Hepatocyte (in vitro differentiated cells): ENCODE measurements around the gene SLC5A4. TPM values are rescaled to one million over a fixed set of nuclear protein-coding genes. Genes with fewer than 3 reads are reported as not detected.
A peak's percentile ranks its signal among the peaks of the same experiment; 100 is the strongest.
"Not testable (repeated sequence)": the region's sequence is repeated elsewhere in the genome, so short reads cannot be mapped to it uniquely, and the experiment has no call there.

Source experiments
- DNase-seq: peaks from one replicate; pipeline ENCODE4 v3.0.0-alpha.2; 2016; ENCODE audit warnings: low spot score
- H2AFZ ChIP-seq: fragments of 200-600 bp; sonication (generic); 2 replicates; pipeline ENCODE4 v1.6.0; 2016; ENCODE audit warnings: antibody characterized with exemption, mild to moderate bottlenecking
- H3K27ac ChIP-seq: fragments of 200-600 bp; sonication (generic); 2 replicates; pipeline ENCODE4 v1.5.1; 2016; ENCODE audit warnings: mild to moderate bottlenecking
- H3K27me3 ChIP-seq: fragments of 200-600 bp; sonication (generic); 2 replicates; pipeline ENCODE4 v1.6.1; 2016
- H3K36me3 ChIP-seq: fragments of 200-600 bp; sonication (generic); replicated peaks from 2 replicates; pipeline ENCODE4 v1.5.1; 2016; ENCODE audit warnings: low read depth; ENCODE audit not compliant: insufficient read depth
- H3K4me1 ChIP-seq: fragments of 200-600 bp; sonication (generic); 2 replicates; pipeline ENCODE4 v1.5.1; 2016; ENCODE audit warnings: mild to moderate bottlenecking, moderate library complexity; ENCODE audit not compliant: insufficient read depth
- H3K4me2 ChIP-seq: fragments of 200-600 bp; sonication (generic); 2 replicates; pipeline ENCODE4 v1.6.0; 2016
- H3K4me3 ChIP-seq: fragments of 200-600 bp; sonication (generic); 2 replicates; pipeline ENCODE4 v1.5.1; 2016; ENCODE audit warnings: mild to moderate bottlenecking
- H3K79me2 ChIP-seq: fragments of 200-600 bp; sonication (generic); 2 replicates; pipeline ENCODE4 v1.6.0; 2017; ENCODE audit warnings: mild to moderate bottlenecking
- H3K9me2 ChIP-seq: fragments of 200-600 bp; sonication (generic); replicated peaks from 2 replicates; pipeline ENCODE4 v1.6.0; 2017; ENCODE audit warnings: mild to moderate bottlenecking; ENCODE audit not compliant: insufficient read depth
- H3K9me3 ChIP-seq: fragments of 200-600 bp; sonication (generic); 2 replicates; pipeline ENCODE4 v1.5.1; 2016; ENCODE audit warnings: low read depth, mild to moderate bottlenecking
- H4K20me1 ChIP-seq: fragments of 200-600 bp; sonication (generic); 2 replicates; pipeline ENCODE4 v1.6.0; 2016; ENCODE audit warnings: mild to moderate bottlenecking; ENCODE audit not compliant: insufficient read depth, poor library complexity, severe bottlenecking
- EZH2 ChIP-seq: fragments of 200-600 bp; sonication (generic); IDR thresholded peaks from 2 replicates; pipeline ENCODE4 v1.6.1; 2016; ENCODE audit warnings: antibody characterized with exemption, mild to moderate bottlenecking, borderline replicate concordance
- EZH2phosphoT487 ChIP-seq: fragments of 200-600 bp; sonication (generic); IDR thresholded peaks from one replicate; pipeline ENCODE4 v1.6.1; 2018; ENCODE audit warnings: antibody characterized with exemption, mild to moderate bottlenecking, low read depth, moderate library complexity; ENCODE audit not compliant: unreplicated experiment, severe bottlenecking
- WGBS: methylation state at CpG from one replicate; pipeline ENCODE4 v1.1.6; 2016; ENCODE audit warnings: low lambda C conversion rate; ENCODE audit errors: missing lambda C conversion rate; 5-methylcytosine and 5-hydroxymethylcytosine counted together
- polyA plus RNA-seq: library from polyadenylated mRNA; unstranded; fragments of >200 nt; fragmentation: Nextera tagmentation; extraction: Ambion mirVana; gene quantifications from 2 replicates; pipeline ENCODE4 v1.2.1, GENCODE V29; 2016
- total RNA-seq: library from RNA; depleted of rRNA; stranded (reverse); fragments of >200 nt; gene quantifications from 2 replicates; pipeline ENCODE4 v1.2.3, GENCODE V29; 2014
- TF ChIP-seq, protein P1 (sequence below): fragments of 200-600 bp; sonication (generic); IDR thresholded peaks from 2 replicates; pipeline ENCODE4 v1.5.1; 2016; ENCODE audit warnings: antibody characterized with exemption, mild to moderate bottlenecking; ENCODE audit not compliant: poor library complexity

SLC5A4 gene
- total and polyA plus RNA-seq, 2 experiments from 2014 or later, result 0.47 TPM; not detected in 1

GRCh38 chr22:32267011-32267410 lies 11.9 kb upstream of the SLC5A4 start:
- Histone ChIP-seq H2AFZ (no peak overlapping the region), H3K4me1 (no peaks in the 10 kb centered on the region), H3K9me3 (no peaks in the 10 kb centered on the region), H3K36me3 (no peaks in the 10 kb centered on the region), H3K27ac (no peak overlapping the region), H3K4me2 (no peak overlapping the region), H3K4me3 (no peak overlapping the region), H3K79me2 (no peaks in the 10 kb centered on the region), H3K9me2 (no peaks in the 10 kb centered on the region), H3K27me3 (no peaks in the 10 kb centered on the region), H4K20me1 (no peaks in the 10 kb centered on the region)
- WGBS, result 84% methylated on average over 3 of the region's 3 CpGs
- DNase-seq, result no peak
- TF ChIP-seq, protein P1, sequence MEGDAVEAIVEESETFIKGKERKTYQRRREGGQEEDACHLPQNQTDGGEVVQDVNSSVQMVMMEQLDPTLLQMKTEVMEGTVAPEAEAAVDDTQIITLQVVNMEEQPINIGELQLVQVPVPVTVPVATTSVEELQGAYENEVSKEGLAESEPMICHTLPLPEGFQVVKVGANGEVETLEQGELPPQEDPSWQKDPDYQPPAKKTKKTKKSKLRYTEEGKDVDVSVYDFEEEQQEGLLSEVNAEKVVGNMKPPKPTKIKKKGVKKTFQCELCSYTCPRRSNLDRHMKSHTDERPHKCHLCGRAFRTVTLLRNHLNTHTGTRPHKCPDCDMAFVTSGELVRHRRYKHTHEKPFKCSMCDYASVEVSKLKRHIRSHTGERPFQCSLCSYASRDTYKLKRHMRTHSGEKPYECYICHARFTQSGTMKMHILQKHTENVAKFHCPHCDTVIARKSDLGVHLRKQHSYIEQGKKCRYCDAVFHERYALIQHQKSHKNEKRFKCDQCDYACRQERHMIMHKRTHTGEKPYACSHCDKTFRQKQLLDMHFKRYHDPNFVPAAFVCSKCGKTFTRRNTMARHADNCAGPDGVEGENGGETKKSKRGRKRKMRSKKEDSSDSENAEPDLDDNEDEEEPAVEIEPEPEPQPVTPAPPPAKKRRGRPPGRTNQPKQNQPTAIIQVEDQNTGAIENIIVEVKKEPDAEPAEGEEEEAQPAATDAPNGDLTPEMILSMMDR, result no peak
- TF ChIP-seq EZH2, result no peak
- no peak for TF ChIP-seq EZH2phosphoT487

DNA sequence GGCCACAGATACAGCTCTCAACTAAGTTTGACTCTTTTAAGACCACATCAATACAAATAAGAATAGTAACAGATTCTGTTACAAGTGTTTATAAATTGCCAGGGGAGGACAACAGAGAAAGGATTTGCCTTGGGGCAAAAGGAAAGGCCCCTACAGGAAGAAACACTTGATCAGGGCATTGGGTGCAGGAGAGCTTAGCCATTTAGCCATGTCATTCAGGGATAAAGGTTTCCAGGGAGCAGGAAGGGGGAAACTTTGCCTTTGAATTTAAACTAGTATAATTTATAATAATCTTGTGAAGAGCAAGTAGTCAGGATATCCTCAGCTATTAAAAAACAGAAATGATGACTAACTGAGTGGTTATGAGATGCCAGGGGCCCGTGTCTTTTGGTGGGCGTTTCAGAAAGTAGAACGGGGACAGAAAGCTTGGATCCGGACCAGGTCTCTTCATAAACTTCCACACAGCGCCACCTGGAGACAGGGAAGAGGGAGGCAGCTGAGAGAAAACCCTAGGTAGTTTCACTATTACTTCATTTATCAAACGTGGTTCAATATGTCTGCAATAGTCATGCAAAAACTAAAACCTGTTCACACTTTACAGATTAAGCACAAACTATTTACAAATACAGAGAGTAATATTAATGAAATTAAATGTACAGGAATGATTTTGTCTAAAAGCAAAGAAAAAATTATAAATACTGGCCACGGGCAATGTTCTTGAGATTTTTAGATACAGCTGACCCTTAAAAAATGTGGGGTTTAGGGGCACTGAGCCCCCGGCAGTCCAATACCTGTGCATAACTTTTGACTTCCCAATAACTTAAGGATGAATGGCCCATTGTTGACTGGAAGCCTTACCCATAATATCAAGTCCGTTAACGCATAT lies 11.0 kb upstream of the SLC5A4 start:
- Histone ChIP-seq H3K4me2 (peak overlapping the region; percentile 44), H3K36me3 (no peaks in the 10 kb centered on the region), H3K27ac (no peak overlapping the region), H3K4me1 (no peaks in the 10 kb centered on the region), H3K27me3 (no peaks in the 10 kb centered on the region), H3K79me2 (no peaks in the 10 kb centered on the region), H3K9me3 (no peaks in the 10 kb centered on the region), H3K4me3 (no peak overlapping the region), H3K9me2 (no peaks in the 10 kb centered on the region), H2AFZ (peak overlapping the region; percentile 6), H4K20me1 (no peaks in the 10 kb centered on the region)
- DNase-seq, result peak; percentile 88
- WGBS, result 29% methylated on average over 10 of the region's 10 CpGs
- TF ChIP-seq EZH2, result no peak
- TF ChIP-seq, protein P1, result peak; percentile 80

- WGBS, result 95% methylated on average over 4 of the region's 4 CpGs
- not testable (repeated sequence) for H3K9me3 ChIP-seq, H3K79me2 ChIP-seq, H4K20me1 ChIP-seq, H3K36me3 ChIP-seq, DNase-seq, H3K4me2 ChIP-seq, H3K9me2 ChIP-seq, H3K4me1 ChIP-seq, H3K27ac ChIP-seq, H2AFZ ChIP-seq, H3K27me3 ChIP-seq, H3K4me3 ChIP-seq
Measured at GRCh38 chr22:32263678-32264077, 8.5 kb upstream of the SLC5A4 start.

DNA sequence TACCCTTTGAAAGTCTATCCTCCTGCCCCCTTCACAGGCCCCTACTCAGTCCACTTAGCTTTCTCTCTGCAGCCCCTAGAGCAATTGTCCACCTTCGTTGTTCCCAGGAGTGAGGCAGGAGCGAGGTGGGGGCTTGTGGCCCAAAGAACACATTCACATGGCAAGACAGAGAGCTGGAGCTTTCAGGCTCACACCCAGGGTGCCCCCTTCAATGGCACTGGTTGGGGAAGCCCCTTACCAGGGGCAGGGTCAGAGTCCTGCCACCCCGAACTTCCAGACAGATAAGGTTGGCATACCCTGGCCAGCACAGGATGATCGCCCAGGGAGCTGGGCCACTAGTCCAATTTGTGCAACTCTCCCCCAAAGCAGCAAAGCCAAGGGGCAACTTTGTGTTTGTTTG lies 6.2 kb upstream of the SLC5A4 start:
- no peaks in the 10 kb centered on the region for H3K36me3 ChIP-seq
- H3K27me3 ChIP-seq, result no peaks in the 10 kb centered on the region
- no peaks in the 10 kb centered on the region for H3K79me2 ChIP-seq
- no peak for DNase-seq
- 89% methylated on average over 4 of the region's 4 CpGs for WGBS
- no peak overlapping the region for H3K4me3 ChIP-seq
- no peak overlapping the region for H3K4me2 ChIP-seq
- no peak overlapping the region for H3K27ac ChIP-seq
- no peaks in the 10 kb centered on the region for H3K9me3 ChIP-seq
- H3K4me1 ChIP-seq, result no peaks in the 10 kb centered on the region
- H3K9me2 ChIP-seq, result no peaks in the 10 kb centered on the region
- H2AFZ ChIP-seq, result no peak overlapping the region
- TF ChIP-seq EZH2, result no peak
- TF ChIP-seq, protein P1, result no peak
- no peak for TF ChIP-seq EZH2phosphoT487
- no peaks in the 10 kb centered on the region for H4K20me1 ChIP-seq
